Stomach (tissue), 9 donors: ENCODE measurements around the gene RSAD1. TPM values are rescaled to one million over a fixed set of nuclear protein-coding genes. Genes with fewer than 3 reads are reported as not detected.
A peak's percentile ranks its signal among the peaks of the same experiment; 100 is the strongest.
"Not testable (repeated sequence)": the region's sequence is repeated elsewhere in the genome, so short reads cannot be mapped to it uniquely, and the experiment has no call there.

ENCODE experiments used
- DNase-seq, 2 donors: peaks; one replicate each; pipeline versions ENCODE4 v3.0.0 to v3.0.0-alpha.2; 2013 to 2019
- H3K27ac ChIP-seq, 5 donors: fragments of 200-600 bp in 4 of 5; sonication (generic) in 4 of 5; one replicate each; pipeline ENCODE4 v1.5.1; 2013 to 2019; ENCODE audit warnings: mild to moderate bottlenecking in 1 of 5, moderate library complexity in 1 of 5
- H3K27me3 ChIP-seq, 3 donors: fragments of 200-600 bp; sonication (generic); one replicate each; pipeline ENCODE4 v1.5.1; 2017 to 2019; ENCODE audit warnings: mixed run types in 1 of 3
- H3K36me3 ChIP-seq, 4 donors: fragments of 200-600 bp; sonication (generic); 1 replicate in 3 of 4; 2 replicates in 1 of 4; pipeline ENCODE4 v1.5.1; 2016 to 2019
- H3K4me1 ChIP-seq, 4 donors: fragments of 200-600 bp; sonication (generic); one replicate each; pipeline ENCODE4 v1.5.1; 2016 to 2019
- H3K4me3 ChIP-seq, 4 donors: fragments of 200-600 bp; sonication (generic) in 3 of 4; one replicate each; pipeline ENCODE4 v1.5.1; 2016 to 2019; ENCODE audit warnings: mild to moderate bottlenecking in 1 of 4
- H3K9me3 ChIP-seq, 4 donors: fragments of 200-600 bp; sonication (generic); one replicate each; pipeline ENCODE4 v1.5.1; 2016 to 2019
- EP300 ChIP-seq: sonication (generic); formaldehyde crosslinking; IDR thresholded peaks from one replicate; pipeline ENCODE4 v1.6.1; 2017; ENCODE audit warnings: antibody characterized with exemption
- POLR2A ChIP-seq, 4 donors: fragments of 450-650 bp; IDR thresholded peaks; one replicate each; pipeline ENCODE4 v1.6.1; 2016; ENCODE audit warnings: antibody characterized with exemption in 4 of 4, control low read depth in 2 of 4, mild to moderate bottlenecking in 1 of 4, moderate library complexity in 1 of 4
- POLR2AphosphoS5 ChIP-seq, 3 donors: sonication (generic); formaldehyde crosslinking; IDR thresholded peaks; one replicate each; pipeline ENCODE4 v1.6.1; 2016; ENCODE audit warnings: antibody characterized with exemption in 3 of 3
- WGBS, 5 donors: extraction: QIAGEN DNeasy Blood & Tissue Kit in 3 of 5; methylation state at CpG; one replicate each; pipeline versions ENCODE4 v1.1.5 to v1.1.7; 2013 to 2018; 5-methylcytosine and 5-hydroxymethylcytosine counted together
- intact Hi-C: fragments of 100-400 bp; cut with DNase I; formaldehyde crosslinking; loops from one replicate; pipeline ENCODE4 v1.15.1; 2023; ENCODE audit warnings: low total_unique reads
- polyA plus RNA-seq, 3 donors: library from polyadenylated mRNA; stranded (reverse); fragments of 200-250 nt; gene quantifications; one replicate each; pipeline ENCODE4 v1.2.3, GENCODE V29; 2013
- total RNA-seq, 5 donors: library from RNA; depleted of rRNA; stranded (reverse); fragments of >200 nt; gene quantifications; one replicate each; pipeline versions ENCODE4 v1.1.0 to v1.2.3, GENCODE V29; 2014 to 2016
- TF ChIP-seq, protein P1 (sequence below), 7 experiments: fragments of 450-650 bp in 4 of 7; fragments of 200-600 bp in 3 of 7; sonication (generic) in 3 of 7; IDR thresholded peaks; one replicate each; pipeline ENCODE4 v1.5.1; 2016 to 2019; ENCODE audit warnings: antibody characterized with exemption in 7 of 7, control low read depth in 2 of 7, mild to moderate bottlenecking in 1 of 7
- donor health status: healthy with polysubstance abuse.
- donor health status: Bipolar disorder and iron deficiency.
- donor health status: healthy.

RSAD1 gene
- total and polyA plus RNA-seq, 8 donors = 18.7 to 54.8 (median 26.3) TPM

DNA sequence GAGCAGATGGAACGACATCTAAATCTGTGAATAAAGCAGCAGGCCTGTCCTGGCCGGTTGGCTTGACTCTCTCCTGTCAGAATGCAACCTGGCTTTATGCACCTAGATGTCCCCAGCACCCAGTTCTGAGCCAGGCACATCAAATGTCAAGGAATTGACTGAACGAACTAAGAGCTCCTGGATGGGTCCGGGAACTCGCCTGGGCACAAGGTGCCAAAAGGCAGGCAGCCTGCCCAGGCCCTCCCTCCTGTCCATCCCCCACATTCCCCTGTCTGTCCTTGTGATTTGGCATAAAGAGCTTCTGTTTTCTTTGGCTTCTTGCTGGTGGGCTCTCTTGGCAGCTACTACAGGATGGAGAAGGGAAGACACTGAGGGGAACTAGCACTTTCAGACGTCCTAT lies 4.1 kb upstream of the RSAD1 start:
- no peak overlapping the region for H3K27ac ChIP-seq
- H3K4me1 ChIP-seq = peaks cover 7 to 30% (median 19%) of the 10 kb centered on the region in 4 donors
- no peaks in the 10 kb centered on the region for H3K9me3 ChIP-seq
- H3K27me3 ChIP-seq = peaks cover 0 to 5% (median 0%) of the 10 kb centered on the region in 3 donors
- intact Hi-C loops = loop anchor here (10.0 kb wide), 1 partner anchor 110 kb away; no protein-coding TSS in a partner anchor
- no peak for DNase-seq
- TF ChIP-seq EP300 = no peak
- TF ChIP-seq, protein P1, sequence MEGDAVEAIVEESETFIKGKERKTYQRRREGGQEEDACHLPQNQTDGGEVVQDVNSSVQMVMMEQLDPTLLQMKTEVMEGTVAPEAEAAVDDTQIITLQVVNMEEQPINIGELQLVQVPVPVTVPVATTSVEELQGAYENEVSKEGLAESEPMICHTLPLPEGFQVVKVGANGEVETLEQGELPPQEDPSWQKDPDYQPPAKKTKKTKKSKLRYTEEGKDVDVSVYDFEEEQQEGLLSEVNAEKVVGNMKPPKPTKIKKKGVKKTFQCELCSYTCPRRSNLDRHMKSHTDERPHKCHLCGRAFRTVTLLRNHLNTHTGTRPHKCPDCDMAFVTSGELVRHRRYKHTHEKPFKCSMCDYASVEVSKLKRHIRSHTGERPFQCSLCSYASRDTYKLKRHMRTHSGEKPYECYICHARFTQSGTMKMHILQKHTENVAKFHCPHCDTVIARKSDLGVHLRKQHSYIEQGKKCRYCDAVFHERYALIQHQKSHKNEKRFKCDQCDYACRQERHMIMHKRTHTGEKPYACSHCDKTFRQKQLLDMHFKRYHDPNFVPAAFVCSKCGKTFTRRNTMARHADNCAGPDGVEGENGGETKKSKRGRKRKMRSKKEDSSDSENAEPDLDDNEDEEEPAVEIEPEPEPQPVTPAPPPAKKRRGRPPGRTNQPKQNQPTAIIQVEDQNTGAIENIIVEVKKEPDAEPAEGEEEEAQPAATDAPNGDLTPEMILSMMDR (IDR thresholded peaks at IDR 0.05) = no peak
- TF ChIP-seq POLR2A (IDR thresholded peaks at IDR 0.05) = no peak
- no peak for TF ChIP-seq POLR2AphosphoS5 (IDR thresholded peaks at IDR 0.05)
- H3K36me3 ChIP-seq = peaks cover 0 to 43% (median 35%) of the 10 kb centered on the region in 4 donors
- WGBS, 5 donors = 61 to 84% (median 71%) methylated on average over 5 to 6 of the region's 6 CpGs
- H3K4me3 ChIP-seq = no peak overlapping the region

DNA sequence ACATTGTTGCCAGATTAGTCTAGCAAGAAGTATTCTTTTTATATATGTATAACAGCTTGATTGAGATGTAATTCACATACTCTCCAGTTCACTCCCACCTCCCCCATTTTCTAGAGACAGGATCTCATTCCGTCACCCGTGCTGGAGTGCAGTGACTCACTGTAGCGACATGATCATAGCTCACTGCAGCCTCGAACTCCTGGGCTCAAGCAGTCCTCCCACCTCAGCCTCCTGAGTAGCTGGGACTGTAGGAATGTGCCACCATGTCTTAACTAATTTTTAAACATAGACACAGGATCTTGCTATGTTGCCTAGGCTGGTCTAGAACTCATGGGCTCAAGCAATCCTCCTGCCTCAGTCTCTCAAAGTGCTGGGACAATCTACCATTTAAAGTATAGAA lies 3.3 kb upstream of the RSAD1 start:
- TF ChIP-seq EP300 = no peak
- TF ChIP-seq, protein P1 (IDR thresholded peaks at IDR 0.05) = no peak
- H3K27me3 ChIP-seq = no peaks in the 10 kb centered on the region
- H3K36me3 ChIP-seq = peaks cover 0 to 43% (median 35%) of the 10 kb centered on the region in 4 donors
- no peak overlapping the region for H3K27ac ChIP-seq
- DNase-seq = no peak
- 84 to 90% (median 88%) methylated on average over 4 of the region's 4 CpGs for WGBS, 5 donors
- peaks cover 11 to 39% (median 24%) of the 10 kb centered on the region in 4 donors for H3K4me1 ChIP-seq
- no peak overlapping the region for H3K4me3 ChIP-seq
- intact Hi-C loops = loop anchor here (10.0 kb wide), 1 partner anchor 111 kb away; no protein-coding TSS in a partner anchor
- H3K9me3 ChIP-seq = no peaks in the 10 kb centered on the region

DNA sequence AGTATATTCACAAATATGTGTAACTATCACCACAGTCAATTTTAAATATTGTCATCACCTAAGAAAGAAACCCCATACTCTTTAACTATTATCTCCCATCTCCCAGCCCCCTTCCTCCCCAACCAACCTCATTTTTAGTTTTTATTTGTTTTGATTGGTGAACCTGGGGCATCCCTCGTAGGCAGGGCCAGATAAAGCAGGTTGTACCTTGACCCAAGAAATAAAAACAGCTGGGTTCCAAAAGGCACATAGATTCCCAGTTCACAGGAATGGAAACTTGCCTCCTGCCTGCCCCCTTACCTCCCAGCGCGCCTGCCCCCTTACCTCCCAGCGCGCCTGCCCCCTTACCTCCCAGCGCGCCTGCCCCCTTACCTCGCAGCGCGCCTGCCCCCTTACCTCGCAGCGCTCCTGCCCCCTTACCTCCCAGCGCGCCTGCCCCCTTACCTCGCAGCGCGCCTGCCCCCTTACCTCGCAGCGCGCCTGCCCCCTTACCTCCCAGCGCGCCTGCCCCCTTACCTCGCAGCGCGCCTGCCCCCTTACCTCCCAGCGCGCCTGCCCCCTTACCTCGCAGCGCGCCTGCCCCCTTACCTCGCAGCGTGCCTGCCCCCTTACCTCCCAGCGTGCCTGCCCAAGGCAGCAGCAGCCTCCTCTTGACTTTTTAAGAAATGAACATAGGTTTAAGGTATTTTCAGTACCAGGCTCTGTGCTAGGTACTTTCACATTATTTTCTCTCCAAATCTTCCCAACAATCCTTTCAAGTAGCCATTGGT lies 2.7 kb upstream of the RSAD1 start:
- intact Hi-C loops = loop anchor here (10.0 kb wide), 1 partner anchor 111 kb away; no protein-coding TSS in a partner anchor
- DNase-seq, H3K9me3 ChIP-seq, H3K27me3 ChIP-seq: not testable (repeated sequence)
- 5 to 44% (median 20%) methylated on average over 19 to 32 of the region's 33 CpGs for WGBS, 5 donors
- H3K4me1 ChIP-seq = peaks cover 11 to 42% (median 30%) of the 10 kb centered on the region in 4 donors
- H3K4me3 ChIP-seq = peak overlapping the region in 1 of 4 donors; percentile 29
- H3K36me3 ChIP-seq = peaks cover 0 to 41% (median 33%) of the 10 kb centered on the region in 4 donors
- peak overlapping the region in 1 of 5 donors; percentile 33 for H3K27ac ChIP-seq

DNA sequence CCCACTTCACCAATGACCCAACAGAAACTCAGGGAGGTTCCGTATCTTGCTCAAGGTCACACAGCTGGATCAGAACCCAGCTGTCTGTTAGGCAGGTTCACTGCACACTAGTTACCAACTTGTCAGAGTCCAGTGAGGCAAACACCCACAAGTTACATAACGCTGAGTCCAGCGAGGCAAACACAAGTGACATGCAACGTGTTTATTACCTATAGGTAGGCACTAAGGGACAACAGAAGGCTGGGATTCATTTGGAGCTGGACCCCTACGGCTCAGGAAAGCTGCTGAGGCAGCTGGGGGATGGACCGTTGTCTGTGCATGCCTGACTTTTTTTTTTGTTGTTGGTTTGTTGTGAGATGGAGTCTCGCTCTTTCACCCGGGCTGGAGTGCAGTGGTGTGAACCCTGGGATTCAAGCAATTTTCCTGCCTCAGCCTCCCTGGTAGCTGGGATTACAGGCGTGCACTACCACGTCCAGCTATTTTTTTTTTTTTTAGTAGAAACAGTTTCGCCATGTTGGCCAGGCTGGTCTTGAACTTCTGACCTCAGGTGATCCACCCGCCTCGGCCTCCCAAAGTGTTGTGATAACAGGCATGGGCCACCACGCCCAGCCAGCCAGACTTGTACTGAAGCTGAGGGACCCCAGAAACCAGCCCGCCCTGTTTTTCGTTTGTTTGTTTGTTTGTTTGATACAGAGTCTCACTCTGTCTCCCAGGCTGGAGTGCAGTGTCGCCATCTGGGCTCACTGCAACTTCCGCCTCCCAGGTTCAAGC lies 1.9 kb upstream of the RSAD1 start:
- Histone ChIP-seq H3K9me3 (no peaks in the 10 kb centered on the region), H3K36me3 (peaks cover 0 to 34% (median 26%) of the 10 kb centered on the region in 4 donors), H3K27ac (peak overlapping the region in 1 of 5 donors; percentile 33), H3K4me1 (peaks cover 11 to 43% (median 34%) of the 10 kb centered on the region in 4 donors), H3K27me3 (no peaks in the 10 kb centered on the region), H3K4me3 (no peak overlapping the region)
- 58 to 75% (median 65%) methylated on average over 16 to 18 of the region's 18 CpGs for WGBS, 5 donors
- no peak for TF ChIP-seq EP300
- TF ChIP-seq POLR2AphosphoS5 (IDR thresholded peaks at IDR 0.05) = no peak
- TF ChIP-seq, protein P1 (IDR thresholded peaks at IDR 0.05) = no peak
- no peak for TF ChIP-seq POLR2A (IDR thresholded peaks at IDR 0.05)
- DNase-seq = peak in 1 of 2 donors; percentile 49
- intact Hi-C loops = loop anchor here (10.0 kb wide), 1 partner anchor 112 kb away; no protein-coding TSS in a partner anchor
